ENCODE data around the gene C1QTNF6. TPM values are rescaled to one million over a fixed set of nuclear protein-coding genes. Genes with fewer than 3 reads are reported as not detected.

The C1QTNF6 gene
- total and polyA plus RNA-seq, 2 experiments from 2014 or later: 1.7 to 2.3 TPM

- TF ChIP-seq ZNF462 (CRISPR knock-in tag; IDR thresholded peaks at IDR 0.05) (no peak), ZNF331 (CRISPR knock-in tag; IDR thresholded peaks at IDR 0.05; ENCODE audit: low read depth) (no peak), NANOG (IDR thresholded peaks at IDR 0.05; ENCODE audit: borderline replicate concordance) (no peak)
Observed at GRCh38 chr22:37158963-37159290, 29.1 kb downstream of the C1QTNF6 start (continued).

DNA sequence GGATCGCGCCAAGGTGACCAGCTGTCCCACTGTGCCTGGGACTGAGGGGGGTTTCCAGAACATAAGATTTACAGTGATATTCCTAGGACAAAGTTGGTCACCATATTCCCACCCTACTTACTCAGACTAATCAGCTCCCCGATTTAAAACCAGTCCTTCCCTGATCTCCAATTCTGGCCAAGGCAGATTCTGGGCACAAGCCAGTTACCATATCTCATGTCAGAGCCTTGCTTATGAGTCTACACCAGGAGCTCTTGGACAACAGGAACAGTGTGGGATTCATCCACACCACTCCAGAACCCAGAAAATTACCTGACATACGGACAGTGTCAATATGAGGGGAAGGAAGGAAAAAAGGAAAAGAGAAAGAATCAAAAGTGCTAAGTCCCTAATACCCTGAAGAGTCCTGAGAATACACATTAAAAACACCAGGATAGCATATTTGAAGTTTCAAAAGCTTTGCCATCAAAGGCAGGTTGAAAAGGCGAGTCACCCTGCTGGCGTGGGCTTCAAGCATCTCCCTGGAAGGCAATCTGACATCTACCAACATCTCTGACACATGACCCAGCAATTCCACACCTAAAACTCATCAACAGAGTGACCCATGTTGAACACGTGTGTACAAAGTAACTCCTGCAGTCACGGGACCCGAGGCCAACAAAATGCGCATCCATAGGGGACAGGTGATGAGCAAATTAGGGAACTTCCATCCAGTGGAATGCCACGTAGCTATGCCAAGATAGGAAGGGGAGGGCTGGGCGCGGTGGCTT lies 30.3 kb downstream of the C1QTNF6 start:
- H3K9me3 Mint-ChIP-seq: peaks cover 4% of the 10 kb centered on the region; the same call in 2 of the 3 replicates
- no peak overlapping the region for H2AFZ ChIP-seq
- H3K36me3 ChIP-seq (ENCODE audit: insufficient read depth): no peaks in the 10 kb centered on the region
- no peaks in the 10 kb centered on the region for H3F3A ChIP-seq (replicated peaks; ENCODE audit: low read depth)
- no peak for ATAC-seq
- peaks cover 8% of the 10 kb centered on the region for H3K27me3 Mint-ChIP-seq (ENCODE audit: insufficient read depth, low read depth, poor library complexity)
- H3K36me3 Mint-ChIP-seq (ENCODE audit: low read depth): no peaks in the 10 kb centered on the region
- H3K4me3 ChIP-seq: no peak overlapping the region
- H3K9me2 ChIP-seq (ENCODE audit: insufficient read depth): no peaks in the 10 kb centered on the region
- peaks cover 7% of the 10 kb centered on the region for H3K4me1 Mint-ChIP-seq
- no peaks in the 10 kb centered on the region for H4K20me1 ChIP-seq (replicated peaks; ENCODE audit: insufficient read depth)
- no peaks in the 10 kb centered on the region for H3K79me2 ChIP-seq (replicated peaks; ENCODE audit: insufficient read depth)
- H3K27ac Mint-ChIP-seq: no peak overlapping the region
- H3K4me2 ChIP-seq: no peak overlapping the region
- H3K4me1 ChIP-seq (ENCODE audit: insufficient read depth): no peaks in the 10 kb centered on the region
- no peak overlapping the region for H3K4me3 Mint-ChIP-seq
- H3K27me3 ChIP-seq (ENCODE audit: insufficient read depth): no peaks in the 10 kb centered on the region
- DNase-seq (ENCODE audit: low spot score): no peak
- H3K27ac ChIP-seq (ENCODE audit: low read depth): no peak overlapping the region
- TF ChIP-seq CREB1 (CRISPR knock-in tag; IDR thresholded peaks at IDR 0.05; ENCODE audit: low read depth): no peak
- TF ChIP-seq, protein P1, sequence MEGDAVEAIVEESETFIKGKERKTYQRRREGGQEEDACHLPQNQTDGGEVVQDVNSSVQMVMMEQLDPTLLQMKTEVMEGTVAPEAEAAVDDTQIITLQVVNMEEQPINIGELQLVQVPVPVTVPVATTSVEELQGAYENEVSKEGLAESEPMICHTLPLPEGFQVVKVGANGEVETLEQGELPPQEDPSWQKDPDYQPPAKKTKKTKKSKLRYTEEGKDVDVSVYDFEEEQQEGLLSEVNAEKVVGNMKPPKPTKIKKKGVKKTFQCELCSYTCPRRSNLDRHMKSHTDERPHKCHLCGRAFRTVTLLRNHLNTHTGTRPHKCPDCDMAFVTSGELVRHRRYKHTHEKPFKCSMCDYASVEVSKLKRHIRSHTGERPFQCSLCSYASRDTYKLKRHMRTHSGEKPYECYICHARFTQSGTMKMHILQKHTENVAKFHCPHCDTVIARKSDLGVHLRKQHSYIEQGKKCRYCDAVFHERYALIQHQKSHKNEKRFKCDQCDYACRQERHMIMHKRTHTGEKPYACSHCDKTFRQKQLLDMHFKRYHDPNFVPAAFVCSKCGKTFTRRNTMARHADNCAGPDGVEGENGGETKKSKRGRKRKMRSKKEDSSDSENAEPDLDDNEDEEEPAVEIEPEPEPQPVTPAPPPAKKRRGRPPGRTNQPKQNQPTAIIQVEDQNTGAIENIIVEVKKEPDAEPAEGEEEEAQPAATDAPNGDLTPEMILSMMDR (conservative IDR thresholded peaks at IDR 0.05; ENCODE audit: low read depth in 2 of 2): no peak
- TF ChIP-seq EZH2 (IDR thresholded peaks at IDR 0.05; ENCODE audit: low read depth, unreplicated experiment): no peak
- TF ChIP-seq ZNF331 (CRISPR knock-in tag; IDR thresholded peaks at IDR 0.05; ENCODE audit: low read depth): no peak
- no peak for TF ChIP-seq POLR2AphosphoS5 (IDR thresholded peaks at IDR 0.05; ENCODE audit: low read depth)
- TF ChIP-seq, protein P2, sequence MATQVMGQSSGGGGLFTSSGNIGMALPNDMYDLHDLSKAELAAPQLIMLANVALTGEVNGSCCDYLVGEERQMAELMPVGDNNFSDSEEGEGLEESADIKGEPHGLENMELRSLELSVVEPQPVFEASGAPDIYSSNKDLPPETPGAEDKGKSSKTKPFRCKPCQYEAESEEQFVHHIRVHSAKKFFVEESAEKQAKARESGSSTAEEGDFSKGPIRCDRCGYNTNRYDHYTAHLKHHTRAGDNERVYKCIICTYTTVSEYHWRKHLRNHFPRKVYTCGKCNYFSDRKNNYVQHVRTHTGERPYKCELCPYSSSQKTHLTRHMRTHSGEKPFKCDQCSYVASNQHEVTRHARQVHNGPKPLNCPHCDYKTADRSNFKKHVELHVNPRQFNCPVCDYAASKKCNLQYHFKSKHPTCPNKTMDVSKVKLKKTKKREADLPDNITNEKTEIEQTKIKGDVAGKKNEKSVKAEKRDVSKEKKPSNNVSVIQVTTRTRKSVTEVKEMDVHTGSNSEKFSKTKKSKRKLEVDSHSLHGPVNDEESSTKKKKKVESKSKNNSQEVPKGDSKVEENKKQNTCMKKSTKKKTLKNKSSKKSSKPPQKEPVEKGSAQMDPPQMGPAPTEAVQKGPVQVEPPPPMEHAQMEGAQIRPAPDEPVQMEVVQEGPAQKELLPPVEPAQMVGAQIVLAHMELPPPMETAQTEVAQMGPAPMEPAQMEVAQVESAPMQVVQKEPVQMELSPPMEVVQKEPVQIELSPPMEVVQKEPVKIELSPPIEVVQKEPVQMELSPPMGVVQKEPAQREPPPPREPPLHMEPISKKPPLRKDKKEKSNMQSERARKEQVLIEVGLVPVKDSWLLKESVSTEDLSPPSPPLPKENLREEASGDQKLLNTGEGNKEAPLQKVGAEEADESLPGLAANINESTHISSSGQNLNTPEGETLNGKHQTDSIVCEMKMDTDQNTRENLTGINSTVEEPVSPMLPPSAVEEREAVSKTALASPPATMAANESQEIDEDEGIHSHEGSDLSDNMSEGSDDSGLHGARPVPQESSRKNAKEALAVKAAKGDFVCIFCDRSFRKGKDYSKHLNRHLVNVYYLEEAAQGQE (IDR thresholded peaks at IDR 0.05; ENCODE audit: unreplicated experiment): no peak
- no peak for TF ChIP-seq JUNB (IDR thresholded peaks at IDR 0.05; ENCODE audit: unreplicated experiment)
- no peak for TF ChIP-seq ZNF114 (CRISPR knock-in tag; IDR thresholded peaks at IDR 0.05)
